ENCODE data around the gene TYRO3. TPM values are rescaled to one million over a fixed set of nuclear protein-coding genes. Genes with fewer than 3 reads are reported as not detected.
"Not testable (repeated sequence)": the region's sequence is repeated elsewhere in the genome, so short reads cannot be mapped to it uniquely, and the experiment has no call there.

TYRO3 gene
- total and polyA plus RNA-seq, 7 donors = 1.4 to 6.6 (median 4.2) TPM

DNA sequence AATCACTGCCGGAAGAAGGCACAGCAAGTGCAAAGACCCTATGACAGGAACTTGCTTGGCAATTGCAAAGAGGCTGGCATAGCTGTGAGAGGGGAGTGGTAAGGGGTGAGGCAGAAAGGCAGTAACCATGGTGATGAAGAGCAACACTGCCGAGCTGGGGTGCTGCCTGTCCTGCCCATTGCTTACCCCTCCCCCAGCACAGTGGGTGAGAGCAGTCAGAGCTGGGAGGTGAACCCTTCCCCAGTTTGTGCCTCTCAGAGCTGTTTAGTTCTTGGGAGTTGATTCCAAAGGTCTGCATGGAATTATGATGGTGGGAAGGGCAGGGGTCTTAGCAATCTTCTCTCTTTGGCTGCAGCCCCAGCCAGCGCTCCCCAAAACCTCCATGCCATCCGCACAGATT, 8.8 kb downstream of the TYRO3 start:
- H3K36me3 ChIP-seq = no peaks in the 10 kb centered on the region
- intact Hi-C loops (cut with DNase I) = no loop called here
- TF ChIP-seq POLR2AphosphoS5 (IDR thresholded peaks at IDR 0.05) = no peak
- no peak for TF ChIP-seq EP300 (IDR thresholded peaks at IDR 0.05)
- TF ChIP-seq POLR2A (IDR thresholded peaks at IDR 0.05) = no peak
- TF ChIP-seq, protein P1, sequence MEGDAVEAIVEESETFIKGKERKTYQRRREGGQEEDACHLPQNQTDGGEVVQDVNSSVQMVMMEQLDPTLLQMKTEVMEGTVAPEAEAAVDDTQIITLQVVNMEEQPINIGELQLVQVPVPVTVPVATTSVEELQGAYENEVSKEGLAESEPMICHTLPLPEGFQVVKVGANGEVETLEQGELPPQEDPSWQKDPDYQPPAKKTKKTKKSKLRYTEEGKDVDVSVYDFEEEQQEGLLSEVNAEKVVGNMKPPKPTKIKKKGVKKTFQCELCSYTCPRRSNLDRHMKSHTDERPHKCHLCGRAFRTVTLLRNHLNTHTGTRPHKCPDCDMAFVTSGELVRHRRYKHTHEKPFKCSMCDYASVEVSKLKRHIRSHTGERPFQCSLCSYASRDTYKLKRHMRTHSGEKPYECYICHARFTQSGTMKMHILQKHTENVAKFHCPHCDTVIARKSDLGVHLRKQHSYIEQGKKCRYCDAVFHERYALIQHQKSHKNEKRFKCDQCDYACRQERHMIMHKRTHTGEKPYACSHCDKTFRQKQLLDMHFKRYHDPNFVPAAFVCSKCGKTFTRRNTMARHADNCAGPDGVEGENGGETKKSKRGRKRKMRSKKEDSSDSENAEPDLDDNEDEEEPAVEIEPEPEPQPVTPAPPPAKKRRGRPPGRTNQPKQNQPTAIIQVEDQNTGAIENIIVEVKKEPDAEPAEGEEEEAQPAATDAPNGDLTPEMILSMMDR (IDR thresholded peaks at IDR 0.05) = no peak
- DNase-seq = no peak
- H3K27me3 ChIP-seq = no peaks in the 10 kb centered on the region
- no peaks in the 10 kb centered on the region for H3K9me3 ChIP-seq
- no peak overlapping the region for H3K4me3 ChIP-seq
- 83 to 86% methylated on average over 4 of the region's 4 CpGs for WGBS, 2 donors
- no peaks in the 10 kb centered on the region for H3K4me1 ChIP-seq
- no peak overlapping the region for H3K27ac ChIP-seq

GRCh38 chr15:41568350-41569017, 9.5 kb downstream of the TYRO3 start:
- Histone ChIP-seq H3K4me1 (no peaks in the 10 kb centered on the region), H3K36me3 (peaks cover 0 to 3% (median 0%) of the 10 kb centered on the region in 4 donors), H3K9me3 (no peaks in the 10 kb centered on the region), H3K4me3 (no peak overlapping the region), H3K27me3 (no peaks in the 10 kb centered on the region), H3K27ac (no peak overlapping the region)
- intact Hi-C loops (cut with DNase I) = no loop called here
- TF ChIP-seq EP300 (IDR thresholded peaks at IDR 0.05) = no peak
- TF ChIP-seq, protein P1 (IDR thresholded peaks at IDR 0.05) = no peak
- no peak for TF ChIP-seq POLR2A (IDR thresholded peaks at IDR 0.05)
- TF ChIP-seq POLR2AphosphoS5 (IDR thresholded peaks at IDR 0.05) = no peak
- no peak for DNase-seq
- 81 to 87% methylated on average over 8 of the region's 8 CpGs for WGBS, 2 donors

- intact Hi-C loops (cut with DNase I); H3K27ac ChIP-seq; H3K36me3 ChIP-seq; DNase-seq; H3K27me3 ChIP-seq; H3K4me3 ChIP-seq; H3K4me1 ChIP-seq; H3K9me3 ChIP-seq: not testable (repeated sequence)
- 88 to 93% methylated on average over 1 of the region's 1 CpG for WGBS, 2 donors
Observed at GRCh38 chr15:41569232-41569631, 10.2 kb downstream of the TYRO3 start.

DNA sequence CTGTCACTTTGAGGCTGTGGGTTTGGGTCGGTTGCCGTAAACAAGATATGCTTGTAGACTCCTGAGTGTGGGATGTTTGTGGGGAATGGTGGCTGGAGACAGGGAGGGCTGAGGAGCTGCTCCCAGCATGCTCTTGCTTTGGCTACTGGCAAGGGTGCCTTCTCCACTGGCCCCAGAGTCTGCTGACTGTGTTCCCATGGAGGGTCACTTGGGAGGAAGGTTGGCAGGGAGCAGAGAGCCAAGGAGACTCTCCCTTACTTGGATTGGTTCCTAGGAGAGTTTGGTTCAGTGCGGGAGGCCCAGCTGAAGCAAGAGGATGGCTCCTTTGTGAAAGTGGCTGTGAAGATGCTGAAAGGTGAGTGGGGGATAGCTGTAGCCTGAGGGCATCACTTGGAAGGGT, 11.8 kb downstream of the TYRO3 start:
- DNase-seq = no peak
- 90 to 94% methylated on average over 3 of the region's 3 CpGs for WGBS, 2 donors
- H3K27ac ChIP-seq = no peak overlapping the region
- no peak overlapping the region for H3K4me3 ChIP-seq
- H3K4me1 ChIP-seq = no peaks in the 10 kb centered on the region
- intact Hi-C loops (cut with DNase I) = no loop called here
- TF ChIP-seq POLR2AphosphoS5 (IDR thresholded peaks at IDR 0.05) = no peak
- TF ChIP-seq, protein P1 (IDR thresholded peaks at IDR 0.05) = no peak
- no peaks in the 10 kb centered on the region for H3K9me3 ChIP-seq
- H3K36me3 ChIP-seq = peaks cover 0 to 5% (median 0%) of the 10 kb centered on the region in 4 donors
- H3K27me3 ChIP-seq = no peaks in the 10 kb centered on the region

DNA sequence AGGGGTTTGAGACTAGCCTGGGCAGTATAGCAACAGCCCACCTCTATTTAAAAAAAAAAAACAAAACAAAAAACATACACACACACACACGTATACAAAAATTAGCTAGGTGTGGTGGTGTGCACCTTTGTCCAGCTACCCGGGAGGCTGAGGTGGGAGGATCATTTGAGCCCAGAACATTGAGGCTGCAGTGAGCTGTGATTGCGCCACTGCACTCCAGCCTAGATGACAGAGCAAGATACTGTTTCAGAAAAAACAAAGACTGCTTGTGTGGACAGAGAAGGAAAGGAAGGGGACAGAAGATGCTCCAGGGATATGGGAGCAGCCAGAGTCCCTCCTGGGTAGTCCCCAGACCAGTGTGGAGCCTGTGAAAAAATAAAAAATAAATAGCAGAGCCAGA, 12.9 kb downstream of the TYRO3 start:
- Histone ChIP-seq H3K27ac (no peak overlapping the region), H3K36me3 (peaks cover 0 to 5% (median 0%) of the 10 kb centered on the region in 4 donors), H3K9me3 (no peaks in the 10 kb centered on the region), H3K4me3 (no peak overlapping the region), H3K27me3 (no peaks in the 10 kb centered on the region), H3K4me1 (no peaks in the 10 kb centered on the region)
- intact Hi-C loops (cut with DNase I) = no loop called here
- 90 to 94% methylated on average over 3 of the region's 3 CpGs for WGBS, 2 donors
- DNase-seq = no peak
- TF ChIP-seq, protein P1 (IDR thresholded peaks at IDR 0.05) = no peak
- TF ChIP-seq POLR2A (IDR thresholded peaks at IDR 0.05) (no peak), POLR2AphosphoS5 (IDR thresholded peaks at IDR 0.05) (no peak), EP300 (IDR thresholded peaks at IDR 0.05) (no peak)
